ENCODE results near the gene RBM20. TPM values are rescaled to one million over a fixed set of nuclear protein-coding genes. Genes with fewer than 3 reads are reported as not detected.

The RBM20 gene
- total and polyA plus RNA-seq, 2 experiments from 2014 or later: not detected

DNA sequence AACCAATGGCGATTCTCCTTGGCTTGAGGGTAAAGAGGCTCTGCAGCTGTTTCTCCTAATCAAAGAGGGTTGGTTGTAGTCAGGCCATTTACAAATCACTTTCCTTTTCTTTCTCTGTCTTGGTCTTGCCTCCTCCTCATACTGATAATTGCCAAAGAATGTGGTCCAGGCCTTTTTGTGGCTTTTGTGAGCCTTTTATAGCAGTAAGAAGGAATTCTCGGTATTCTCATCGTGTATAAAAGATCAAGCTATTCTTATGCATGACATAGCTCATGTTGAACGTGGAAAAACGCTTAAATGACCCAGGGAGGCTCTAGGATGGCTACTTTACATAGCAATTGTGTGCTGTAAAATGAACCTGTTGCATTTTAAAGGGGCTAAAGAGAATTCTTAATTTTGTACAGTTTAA, 62.6 kb downstream of the RBM20 start:
- H3K4me3 ChIP-seq: 0 out of 2 replicates have a peak overlapping the region, but pooled peaks have one; percentile 5
- in situ Hi-C loops (cut with MboI): no loop called here
- H3K9me2 ChIP-seq (ENCODE audit: insufficient read depth): no peaks in the 10 kb centered on the region
- no peak overlapping the region for H3K9ac ChIP-seq
- no peaks in the 10 kb centered on the region for H4K20me1 ChIP-seq (ENCODE audit: insufficient read depth)
- peak overlapping the region; percentile 16; the same call in 1 of the 2 replicates for H3K27ac ChIP-seq
- 9 to 13% methylated on average over 5 of the region's 5 CpGs for WGBS, 2 experiments (ENCODE audit: low coverage in 1 of 2, low lambda C conversion rate in 2 of 2, missing lambda C conversion rate in 2 of 2)
- peak overlapping the region; percentile 59 for H3K4me2 ChIP-seq (ENCODE audit: unreplicated experiment)
- H3K27me3 ChIP-seq (replicated peaks; ENCODE audit: insufficient read depth): peaks cover 5% of the 10 kb centered on the region; the same call in 1 of the 2 replicates
- TF ChIP-seq EZH2 (IDR thresholded peaks at IDR 0.05; ENCODE audit: insufficient read depth, poor library complexity, severe bottlenecking): no peak
- TF ChIP-seq EZH2phosphoT487 (IDR thresholded peaks at IDR 0.05; ENCODE audit: insufficient read depth, low read depth): no peak
- H3K4me1 ChIP-seq (ENCODE audit: insufficient read depth): peaks cover 15% of the 10 kb centered on the region
- no peaks in the 10 kb centered on the region for H3K79me2 ChIP-seq (ENCODE audit: insufficient read depth)
- H3K9me3 ChIP-seq (ENCODE audit: low read depth): no peaks in the 10 kb centered on the region
- no peaks in the 10 kb centered on the region for H3K36me3 ChIP-seq (ENCODE audit: low read depth)
- H2AFZ ChIP-seq: 0 out of 2 replicates have a peak overlapping the region, but pooled peaks have one; percentile 15
- DNase-seq: peak; percentile 91
- H3F3A ChIP-seq (ENCODE audit: insufficient read depth): peaks cover 16% of the 10 kb centered on the region

DNA sequence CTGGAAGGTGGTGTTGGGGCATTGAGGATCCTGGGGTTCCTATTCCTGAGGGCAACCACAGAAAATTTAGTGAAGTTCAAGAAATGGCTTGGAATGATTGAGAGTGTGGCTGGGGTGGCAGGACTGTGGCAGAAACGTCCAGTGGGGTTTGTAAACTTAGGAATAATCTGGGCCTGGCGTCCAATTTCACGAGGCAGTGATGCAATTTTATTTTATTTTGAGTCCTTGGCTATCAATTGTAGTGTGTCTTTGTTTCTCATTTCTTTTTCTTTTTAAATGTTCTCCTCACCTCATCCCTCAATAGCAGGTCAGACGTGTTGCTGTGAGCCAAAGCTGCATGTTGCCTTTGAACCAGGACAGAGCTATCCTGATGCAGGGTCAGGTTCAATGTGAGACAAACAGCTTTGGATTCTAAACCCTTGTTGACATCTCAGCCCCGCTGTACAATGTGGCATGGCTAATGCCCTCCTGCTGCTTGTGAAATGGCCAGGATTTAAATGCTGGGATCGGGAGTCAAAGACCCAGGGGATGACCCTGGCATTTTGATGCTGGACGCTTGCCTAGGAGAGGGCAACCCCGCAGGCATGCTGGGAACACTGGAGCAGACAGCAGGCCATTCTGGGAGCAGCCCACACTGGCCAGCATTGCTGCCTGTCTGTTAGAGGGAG, 64.8 kb downstream of the RBM20 start:
- peaks cover 16% of the 10 kb centered on the region for H3F3A ChIP-seq (ENCODE audit: insufficient read depth)
- H3K27ac ChIP-seq: no peak overlapping the region
- no peak overlapping the region for H2AFZ ChIP-seq
- no peaks in the 10 kb centered on the region for H3K79me2 ChIP-seq (ENCODE audit: insufficient read depth)
- TF ChIP-seq EZH2phosphoT487 (IDR thresholded peaks at IDR 0.05; ENCODE audit: insufficient read depth, low read depth): no peak
- TF ChIP-seq EZH2 (IDR thresholded peaks at IDR 0.05; ENCODE audit: insufficient read depth, poor library complexity, severe bottlenecking): no peak
- no peak overlapping the region for H3K9ac ChIP-seq
- in situ Hi-C loops (cut with MboI): no loop called here
- H3K4me2 ChIP-seq (ENCODE audit: unreplicated experiment): no peak overlapping the region
- no peak for DNase-seq
- no peaks in the 10 kb centered on the region for H3K9me2 ChIP-seq (ENCODE audit: insufficient read depth)
- H4K20me1 ChIP-seq (ENCODE audit: insufficient read depth): no peaks in the 10 kb centered on the region
- H3K27me3 ChIP-seq (replicated peaks; ENCODE audit: insufficient read depth): peaks cover 21% of the 10 kb centered on the region
- no peaks in the 10 kb centered on the region for H3K9me3 ChIP-seq (ENCODE audit: low read depth)
- no peak overlapping the region for H3K4me3 ChIP-seq
- 56 to 65% methylated on average over 8 of the region's 8 CpGs for whole genome bisulfite sequencing, 2 experiments (ENCODE audit: low coverage in 1 of 2, low lambda C conversion rate in 2 of 2, missing lambda C conversion rate in 2 of 2)
- no peaks in the 10 kb centered on the region for H3K36me3 ChIP-seq (ENCODE audit: low read depth)
- peaks cover 15% of the 10 kb centered on the region for H3K4me1 ChIP-seq (ENCODE audit: insufficient read depth)

DNA sequence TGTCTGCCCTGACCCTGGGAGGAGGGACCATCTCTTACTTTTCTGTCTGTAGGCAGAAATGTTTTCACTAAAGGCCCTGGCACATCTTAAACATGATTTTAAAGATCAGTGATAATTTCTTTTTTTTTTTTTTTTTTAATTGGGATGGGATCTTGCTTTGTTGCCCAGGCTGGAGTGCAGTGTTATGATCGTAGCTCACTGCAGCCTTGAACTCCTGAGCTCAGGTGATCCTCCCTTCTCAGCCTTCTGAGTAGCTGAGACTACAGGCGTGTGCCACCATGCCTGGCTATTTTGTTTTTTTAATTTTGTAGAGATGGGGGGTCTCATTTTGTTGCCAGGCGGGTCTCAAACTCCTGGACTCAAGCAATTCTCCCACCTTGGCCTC, 65.3 kb downstream of the RBM20 start:
- no peaks in the 10 kb centered on the region for H3K9me2 ChIP-seq (ENCODE audit: insufficient read depth)
- H3K36me3 ChIP-seq (ENCODE audit: low read depth): no peaks in the 10 kb centered on the region
- 77 to 79% methylated on average over 3 of the region's 3 CpGs for WGBS, 2 experiments (ENCODE audit: low coverage in 1 of 2, low lambda C conversion rate in 2 of 2, missing lambda C conversion rate in 2 of 2)
- H3F3A ChIP-seq (ENCODE audit: insufficient read depth): peaks cover 16% of the 10 kb centered on the region
- peaks cover 15% of the 10 kb centered on the region for H3K4me1 ChIP-seq (ENCODE audit: insufficient read depth)
- H2AFZ ChIP-seq: no peak overlapping the region
- no peaks in the 10 kb centered on the region for H4K20me1 ChIP-seq (ENCODE audit: insufficient read depth)
- no peak overlapping the region for H3K9ac ChIP-seq
- no peak overlapping the region for H3K4me3 ChIP-seq
- H3K27ac ChIP-seq: no peak overlapping the region
- no peaks in the 10 kb centered on the region for H3K79me2 ChIP-seq (ENCODE audit: insufficient read depth)
- no peak for TF ChIP-seq EZH2 (IDR thresholded peaks at IDR 0.05; ENCODE audit: insufficient read depth, poor library complexity, severe bottlenecking)
- TF ChIP-seq EZH2phosphoT487 (IDR thresholded peaks at IDR 0.05; ENCODE audit: insufficient read depth, low read depth): no peak
- peaks cover 26% of the 10 kb centered on the region for H3K27me3 ChIP-seq (replicated peaks; ENCODE audit: insufficient read depth)
- H3K9me3 ChIP-seq (ENCODE audit: low read depth): no peaks in the 10 kb centered on the region
- no peak for DNase-seq
- no peak overlapping the region for H3K4me2 ChIP-seq (ENCODE audit: unreplicated experiment)
- in situ Hi-C loops (cut with MboI): no loop called here

DNA sequence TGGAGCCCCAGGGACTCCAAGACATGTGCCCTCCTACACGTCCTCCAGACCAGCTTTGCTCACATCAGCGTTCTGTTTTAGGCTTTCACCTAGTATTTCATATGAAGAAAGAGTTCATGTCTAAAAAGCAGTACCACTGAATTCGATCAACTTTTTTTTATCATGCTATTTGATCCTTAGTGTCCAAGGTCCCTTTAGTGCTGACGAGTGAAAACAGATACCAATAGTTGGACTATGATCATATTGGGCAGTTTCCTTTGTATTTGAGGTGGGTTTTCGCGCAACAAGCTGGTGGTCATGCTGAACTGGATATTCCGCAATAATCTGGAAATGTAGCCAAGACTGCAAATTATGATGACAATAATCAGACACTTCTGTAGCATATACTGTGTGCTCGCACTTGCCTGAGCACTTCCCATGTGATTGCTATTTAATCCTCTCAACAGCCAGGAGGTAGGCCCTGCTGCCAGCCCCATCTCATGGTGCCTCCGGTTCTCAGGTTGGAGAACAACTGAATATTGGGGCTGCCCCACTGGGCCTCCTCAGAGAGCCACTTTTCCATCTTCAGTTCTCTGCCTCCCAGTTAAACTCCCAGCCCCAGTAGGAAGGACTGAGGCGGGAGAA, 65.9 kb downstream of the RBM20 start:
- H3K79me2 ChIP-seq (ENCODE audit: insufficient read depth): no peaks in the 10 kb centered on the region
- 90 to 91% methylated on average over 10 of the region's 10 CpGs for WGBS, 2 experiments (ENCODE audit: low coverage in 1 of 2, low lambda C conversion rate in 2 of 2, missing lambda C conversion rate in 2 of 2)
- no peak overlapping the region for H3K4me3 ChIP-seq
- peaks cover 16% of the 10 kb centered on the region for H3F3A ChIP-seq (ENCODE audit: insufficient read depth)
- in situ Hi-C loops (cut with MboI): no loop called here
- H3K27me3 ChIP-seq (replicated peaks; ENCODE audit: insufficient read depth): peaks cover 26% of the 10 kb centered on the region
- H3K9me2 ChIP-seq (ENCODE audit: insufficient read depth): no peaks in the 10 kb centered on the region
- H3K4me2 ChIP-seq (ENCODE audit: unreplicated experiment): no peak overlapping the region
- no peaks in the 10 kb centered on the region for H3K36me3 ChIP-seq (ENCODE audit: low read depth)
- no peak for DNase-seq
- H3K9me3 ChIP-seq (ENCODE audit: low read depth): no peaks in the 10 kb centered on the region
- H3K4me1 ChIP-seq (ENCODE audit: insufficient read depth): peaks cover 15% of the 10 kb centered on the region
- H4K20me1 ChIP-seq (ENCODE audit: insufficient read depth): no peaks in the 10 kb centered on the region
- TF ChIP-seq EZH2 (IDR thresholded peaks at IDR 0.05; ENCODE audit: insufficient read depth, poor library complexity, severe bottlenecking) (no peak), EZH2phosphoT487 (IDR thresholded peaks at IDR 0.05; ENCODE audit: insufficient read depth, low read depth) (no peak)
- no peak overlapping the region for H3K27ac ChIP-seq
- H2AFZ ChIP-seq: no peak overlapping the region
- no peak overlapping the region for H3K9ac ChIP-seq
